Activated naive CD4-positive, alpha-beta T cell (primary cell): ENCODE results near the gene WDR5.

Experiments
- DNase-seq, 4 experiments: peaks; one replicate each; lab custom pipeline; 2025; lab: John Stamatoyannopoulos, UW

Gene WDR5

GRCh38 chr9:134208981-134209725, 73.3 kb downstream of the WDR5 start:
- no peak for DNase-seq
